Lower leg skin (tissue), 4 donors: ENCODE measurements around the gene ELFN2. TPM values are rescaled to one million over a fixed set of nuclear protein-coding genes. Genes with fewer than 3 reads are reported as not detected.

ENCODE experiments used
- DNase-seq, 2 donors: peaks; one replicate each; pipeline ENCODE4 v3.0.0-alpha.2; 2019; ENCODE audit warnings: low spot score in 2 of 2
- H3K4me3 ChIP-seq: fragments of 200-600 bp; sonication (generic); 2 replicates; pipeline ENCODE4 v1.5.1; 2017; ENCODE audit warnings: mild to moderate bottlenecking, low read depth; ENCODE audit not compliant: poor library complexity, severe bottlenecking
- CTCF ChIP-seq, 3 donors: fragments of 450-650 bp; IDR thresholded peaks; one replicate each; pipeline ENCODE4 v1.5.1; 2016; ENCODE audit warnings: antibody characterized with exemption in 3 of 3, mild to moderate bottlenecking in 3 of 3, moderate library complexity in 2 of 3
- POLR2A ChIP-seq, 2 donors: fragments of 450-650 bp; IDR thresholded peaks; one replicate each; pipeline ENCODE4 v1.6.1; 2016 to 2017; ENCODE audit warnings: antibody characterized with exemption in 2 of 2, mild to moderate bottlenecking in 1 of 2, moderate library complexity in 1 of 2
- WGBS, 2 donors: methylation state at CpG; one replicate each; pipeline ENCODE4 v1.1.5; 2018; 5-methylcytosine and 5-hydroxymethylcytosine counted together
- intact Hi-C: fragments of 100-400 bp; cut with DNase I; formaldehyde crosslinking; loops from one replicate; pipeline ENCODE4 v1.15.0; 2023; ENCODE audit warnings: low total_unique reads
- total RNA-seq, 4 donors: library from RNA; depleted of rRNA; stranded (reverse); fragments of >200 nt; gene quantifications; one replicate each; pipeline ENCODE4 v1.1.0, GENCODE V29; 2016

Gene ELFN2
- total RNA-seq, 4 donors from 2014 or later = 0.26 to 1.5 (median 0.82) TPM

- DNase-seq = peak; percentile 41 to 92
- no peak overlapping the region for H3K4me3 ChIP-seq
- 32 to 38% methylated on average over 4 of the region's 4 CpGs for WGBS, 2 donors
- TF ChIP-seq CTCF (IDR thresholded peaks at IDR 0.05) (peak in 1 of 3 donors; percentile 42), POLR2A (IDR thresholded peaks at IDR 0.05) (no peak)
- intact Hi-C loops = loop anchor here (2.0 kb wide), 1 partner anchor 140 kb away; no protein-coding TSS in a partner anchor
These were observed 30.0 kb upstream of the ELFN2 start for GRCh38 chr22:37457093-37457893.

- WGBS, 2 donors = 65 to 73% methylated on average over 17 of the region's 17 CpGs
- no peak for TF ChIP-seq CTCF (IDR thresholded peaks at IDR 0.05)
- TF ChIP-seq POLR2A (IDR thresholded peaks at IDR 0.05) = no peak
- intact Hi-C loops = loop anchor here (2.0 kb wide), 1 partner anchor 140 kb away; no protein-coding TSS in a partner anchor
- H3K4me3 ChIP-seq = no peak overlapping the region
- DNase-seq = no peak
These were observed 29.1 kb upstream of the ELFN2 start for GRCh38 chr22:37456346-37456745.

- no peak for DNase-seq
- intact Hi-C loops = loop anchor here (2.0 kb wide), 1 partner anchor 139 kb away; no protein-coding TSS in a partner anchor
- H3K4me3 ChIP-seq = no peak overlapping the region
- 70 to 74% methylated on average over 14 of the region's 14 CpGs for WGBS, 2 donors
- no peak for TF ChIP-seq POLR2A (IDR thresholded peaks at IDR 0.05)
- no peak for TF ChIP-seq CTCF (IDR thresholded peaks at IDR 0.05)
These were observed 28.6 kb upstream of the ELFN2 start for GRCh38 chr22:37455896-37456295.

- no peak overlapping the region for H3K4me3 ChIP-seq
- whole genome bisulfite sequencing, 2 donors = 46 to 53% methylated on average over 21 of the region's 21 CpGs
- TF ChIP-seq POLR2A (IDR thresholded peaks at IDR 0.05) (no peak), CTCF (IDR thresholded peaks at IDR 0.05) (no peak)
- intact Hi-C loops = no loop called here
- DNase-seq = no peak
These were observed 27.8 kb upstream of the ELFN2 start for GRCh38 chr22:37454857-37455686.

GRCh38 chr22:37453696-37454095, 26.4 kb upstream of the ELFN2 start:
- WGBS, 2 donors = 83 to 95% methylated on average over 4 to 6 of the region's 7 CpGs
- TF ChIP-seq POLR2A (IDR thresholded peaks at IDR 0.05) (no peak), CTCF (IDR thresholded peaks at IDR 0.05) (no peak)
- intact Hi-C loops = no loop called here
- DNase-seq = no peak
- H3K4me3 ChIP-seq = no peak overlapping the region
